Activated CD8-positive, alpha-beta memory T cell treated with anti-CD3 and anti-CD28 coated beads, Interleukin-2, amount 50 U/mL, for 24 hours (primary cell): ENCODE measurements around the gene KCNQ1.

Source experiments
- DNase-seq: peaks from one replicate; pipeline ENCODE4 v3.0.0-alpha.2; 2020; ENCODE audit errors: extremely low read depth

Gene KCNQ1

DNA sequence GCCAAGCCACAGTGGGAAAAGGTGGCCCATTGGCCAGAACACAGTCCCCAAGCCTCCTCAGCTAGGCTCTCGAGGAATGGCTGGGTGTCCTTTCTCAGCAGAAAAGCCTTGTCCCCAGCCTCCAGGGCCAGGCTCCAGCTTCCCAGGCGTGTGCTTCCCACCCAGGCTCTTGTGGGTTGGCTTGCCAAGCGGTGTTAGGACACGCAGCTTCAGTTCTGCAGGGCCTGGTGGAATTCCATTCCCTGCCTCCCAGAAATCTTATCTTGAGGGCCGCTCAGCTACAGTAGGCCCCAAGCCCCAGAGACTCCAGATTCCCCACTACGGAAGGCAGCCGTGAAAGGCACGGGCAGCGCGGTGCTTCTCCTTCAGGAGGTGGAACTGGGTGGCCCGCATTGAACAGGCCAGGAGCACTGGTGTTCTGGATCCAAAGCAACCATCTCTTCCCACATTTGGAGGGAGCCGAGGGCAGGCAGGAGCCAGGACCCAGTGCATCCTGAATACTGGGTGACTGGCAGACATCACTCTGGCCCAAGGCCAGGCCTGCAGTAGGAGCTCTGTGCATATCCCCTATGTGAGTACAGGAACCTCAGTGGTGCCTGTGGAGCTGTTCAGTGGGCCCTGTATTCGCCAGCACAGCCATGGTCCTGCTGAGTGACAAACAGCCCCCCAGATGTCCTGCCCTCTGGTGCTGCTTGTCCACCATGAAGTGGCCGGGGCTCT is 271.7 kb downstream of the KCNQ1 start:
- DNase-seq: no peak

DNA sequence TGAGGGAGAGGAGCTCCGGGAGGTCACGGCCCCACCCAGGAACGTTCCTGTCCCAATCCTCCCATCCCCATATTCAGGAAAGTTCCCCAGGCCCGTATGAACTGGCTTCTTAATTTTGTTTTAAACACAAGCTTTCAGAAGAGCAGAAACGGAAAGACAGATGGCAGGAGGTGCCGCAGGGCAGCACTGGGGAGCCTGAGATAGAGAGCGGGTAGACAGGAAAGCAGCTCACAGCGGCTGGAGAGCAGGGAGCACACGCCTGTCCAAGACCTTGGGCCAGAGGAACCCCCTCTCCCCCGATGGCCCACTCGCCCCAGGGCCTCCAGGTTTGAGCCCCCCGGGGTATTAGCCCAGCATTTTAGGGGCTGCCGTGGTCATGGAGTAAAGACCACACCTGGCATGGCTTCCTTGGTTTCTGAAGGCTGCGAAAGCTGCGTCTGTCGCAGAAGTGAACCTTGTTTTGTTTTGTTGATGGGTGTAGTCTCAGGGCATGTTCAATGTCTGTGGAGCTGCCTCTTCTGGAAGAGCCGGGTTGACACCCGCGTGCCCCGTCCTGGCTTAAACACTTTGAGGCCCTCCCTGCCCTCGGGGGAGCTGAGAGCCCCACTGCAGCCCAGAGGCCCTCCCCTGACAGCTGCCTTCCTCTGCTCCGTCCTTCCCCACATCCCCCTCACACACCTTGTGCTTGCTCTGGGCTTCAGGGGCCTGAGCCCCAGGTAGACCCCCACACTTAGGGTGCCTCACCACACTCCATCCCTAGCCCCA is 272.9 kb downstream of the KCNQ1 start:
- DNase-seq: no peak

DNA sequence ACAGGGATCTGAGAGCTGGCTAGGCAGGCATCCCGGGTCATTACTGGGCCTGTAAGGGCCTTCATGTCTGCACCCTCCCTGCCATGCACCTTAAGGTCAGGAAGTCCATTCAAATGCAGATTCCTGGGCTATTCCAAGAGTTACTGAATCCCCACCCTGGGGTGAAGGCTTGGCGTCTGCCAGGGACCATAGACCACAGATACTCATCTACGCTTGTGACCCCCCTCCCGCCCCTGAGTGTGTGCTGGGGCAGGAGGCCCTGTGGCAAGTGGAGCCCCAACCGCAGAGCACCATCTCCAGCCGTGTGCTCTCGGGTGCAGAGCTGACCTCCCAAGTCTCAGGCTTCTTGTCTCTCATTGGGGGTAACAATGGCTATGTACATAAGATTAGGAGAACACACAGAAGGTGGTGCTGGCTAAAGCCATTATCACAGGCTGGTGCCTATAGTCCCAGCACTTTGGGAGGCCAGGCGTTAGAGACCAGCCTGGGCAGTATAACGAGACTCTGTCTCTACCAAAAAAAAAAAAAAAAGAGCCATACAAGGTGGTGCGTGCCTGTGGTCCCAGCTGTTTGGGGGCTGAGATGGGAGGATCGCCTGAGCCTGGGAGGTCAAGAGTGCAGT is 274.1 kb downstream of the KCNQ1 start:
- DNase-seq: no peak

DNA sequence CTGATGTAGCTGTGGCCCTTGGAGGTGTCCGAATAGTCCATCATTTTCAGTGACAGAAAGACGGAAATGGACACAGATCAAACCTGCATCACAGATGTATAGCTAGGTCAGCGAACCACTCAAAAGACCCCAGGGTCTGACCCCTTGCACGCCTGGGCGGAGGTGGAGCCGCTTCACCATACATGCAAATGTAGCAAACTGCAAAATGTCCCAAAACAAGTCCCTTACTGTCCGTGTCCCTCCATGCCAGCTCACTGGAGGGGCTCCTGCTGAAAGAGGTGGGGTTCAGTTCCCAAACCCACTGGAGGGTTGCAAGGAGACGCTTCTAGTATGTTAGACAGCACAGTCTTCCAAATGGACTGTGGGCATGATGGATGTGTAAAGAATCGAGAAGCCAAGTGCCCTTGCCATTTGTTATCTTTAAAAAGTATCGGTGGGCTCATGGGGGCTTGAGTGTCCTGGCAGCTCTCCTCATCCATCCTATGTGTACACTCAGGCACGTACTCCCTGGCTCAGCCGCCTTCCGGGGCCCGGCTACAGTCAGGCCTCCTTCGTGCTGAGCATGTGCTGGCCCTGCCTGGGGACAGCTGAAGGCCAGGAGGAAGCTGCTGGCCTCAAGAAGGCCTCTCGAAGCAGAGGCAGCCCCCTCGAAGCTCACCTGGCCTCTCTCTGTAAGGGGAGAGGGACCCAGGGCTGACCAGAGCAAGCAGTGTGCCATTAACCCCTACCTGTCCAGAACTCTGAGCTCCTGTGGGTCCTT is 275.2 kb downstream of the KCNQ1 start:
- DNase-seq: no peak

DNA sequence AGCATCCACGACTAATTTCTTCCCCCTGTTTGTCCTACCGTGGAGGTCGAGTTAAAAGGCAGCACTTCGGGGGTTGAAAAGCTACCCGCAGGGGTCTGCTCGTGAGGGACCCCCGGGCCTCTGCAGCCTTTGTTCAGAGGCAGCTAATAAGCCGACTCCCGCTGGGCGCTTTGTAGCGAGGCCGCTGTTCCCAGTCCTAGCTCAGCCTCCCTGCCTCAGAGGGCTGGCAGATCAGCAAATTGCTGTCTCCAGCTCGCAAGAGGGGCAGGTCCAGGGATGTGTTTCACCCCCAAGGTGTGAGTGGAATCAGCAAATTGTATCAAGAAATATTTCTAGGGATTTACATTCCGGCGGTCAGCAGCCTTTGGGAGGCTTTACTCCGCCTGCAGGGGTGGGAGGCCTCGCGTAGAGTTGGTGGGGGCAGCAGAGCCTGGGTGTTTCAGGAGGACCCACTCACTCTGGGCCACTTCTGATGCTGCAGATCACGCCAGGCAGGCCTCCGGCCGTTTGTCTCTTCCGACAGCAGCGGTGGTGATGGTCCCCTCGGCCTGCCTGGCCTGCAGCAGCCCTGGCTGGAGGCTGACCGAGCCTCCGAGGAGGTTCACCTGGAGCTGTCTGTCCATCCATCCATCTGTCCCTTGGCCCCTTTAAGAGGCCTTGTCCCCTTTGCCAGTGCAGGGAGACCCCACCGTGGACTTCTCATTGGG is 276.6 kb downstream of the KCNQ1 start:
- DNase-seq: no peak

DNA sequence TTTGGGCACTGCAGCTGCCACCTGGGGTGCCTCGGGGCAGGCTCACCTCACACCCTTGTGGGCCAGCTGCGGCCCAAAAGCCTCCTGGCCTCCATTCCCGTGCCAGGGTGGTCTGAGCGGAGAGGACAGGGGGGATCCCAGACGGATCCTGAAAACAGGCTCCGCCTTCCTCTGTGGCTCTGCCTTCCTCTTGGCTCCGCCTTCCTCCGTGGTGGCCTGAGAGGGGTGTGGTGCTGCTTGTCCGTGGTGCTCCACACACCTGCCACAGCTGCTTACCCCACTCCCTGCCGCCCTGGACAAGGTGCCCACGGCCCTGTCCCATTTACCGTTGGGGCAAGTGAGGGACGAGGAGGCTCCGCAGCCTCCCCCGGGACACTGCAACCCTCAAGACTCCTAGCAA is 278.1 kb downstream of the KCNQ1 start:
- DNase-seq: no peak

DNA sequence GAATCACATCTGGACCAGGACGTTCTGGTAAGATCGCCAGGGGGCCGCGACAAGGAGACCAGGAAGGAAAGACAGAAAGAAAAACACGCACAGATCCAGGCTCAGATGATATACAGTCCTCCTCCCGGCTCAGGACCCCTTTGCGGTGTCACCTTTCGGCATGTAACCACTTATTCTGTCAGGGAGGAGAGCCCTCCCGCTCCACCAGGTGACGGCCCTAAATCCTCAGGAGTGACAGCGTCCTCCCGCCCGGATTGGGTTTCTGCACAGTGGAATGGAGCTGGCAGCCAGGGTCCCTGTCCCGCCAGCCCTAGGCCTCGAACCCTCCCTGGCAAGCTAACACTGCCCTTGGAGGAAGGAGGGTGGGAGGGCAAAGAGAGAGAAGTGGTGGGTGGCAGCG is 279.3 kb downstream of the KCNQ1 start:
- no peak for DNase-seq

DNA sequence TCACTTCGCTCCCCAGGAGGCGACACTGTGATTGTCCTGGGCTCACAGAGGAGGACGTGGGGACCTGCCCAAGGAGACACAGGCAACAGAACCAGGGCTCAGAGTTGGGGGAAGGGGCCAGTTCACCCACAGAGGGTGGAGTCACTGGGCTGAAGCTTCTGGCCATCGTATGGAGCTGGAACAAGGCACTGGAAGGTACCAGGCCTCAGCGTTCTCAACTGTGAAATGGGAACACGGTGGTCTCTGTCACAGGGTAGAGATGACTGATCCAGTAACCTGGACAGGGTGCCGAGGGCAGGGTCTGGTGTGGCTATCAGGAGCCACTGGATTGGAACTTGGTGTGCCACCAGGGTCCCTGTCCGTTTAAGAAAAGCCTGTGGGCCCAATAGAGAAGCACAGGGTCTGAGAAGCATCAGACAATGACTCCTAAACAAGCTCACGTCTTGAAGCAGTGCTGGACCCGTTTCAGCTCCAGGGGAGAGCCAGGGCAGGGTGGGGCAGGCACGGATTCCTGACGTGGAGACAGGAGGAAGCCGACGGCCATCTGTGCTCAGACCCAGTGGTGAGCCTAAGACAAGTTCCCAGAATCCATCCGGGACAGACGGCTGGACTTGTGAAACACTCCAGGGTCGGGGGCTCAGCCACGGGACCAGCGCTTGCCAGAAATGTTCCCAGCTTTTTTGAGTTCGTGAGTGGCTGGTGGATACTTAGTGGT is 280.0 kb downstream of the KCNQ1 start:
- no peak for DNase-seq

DNA sequence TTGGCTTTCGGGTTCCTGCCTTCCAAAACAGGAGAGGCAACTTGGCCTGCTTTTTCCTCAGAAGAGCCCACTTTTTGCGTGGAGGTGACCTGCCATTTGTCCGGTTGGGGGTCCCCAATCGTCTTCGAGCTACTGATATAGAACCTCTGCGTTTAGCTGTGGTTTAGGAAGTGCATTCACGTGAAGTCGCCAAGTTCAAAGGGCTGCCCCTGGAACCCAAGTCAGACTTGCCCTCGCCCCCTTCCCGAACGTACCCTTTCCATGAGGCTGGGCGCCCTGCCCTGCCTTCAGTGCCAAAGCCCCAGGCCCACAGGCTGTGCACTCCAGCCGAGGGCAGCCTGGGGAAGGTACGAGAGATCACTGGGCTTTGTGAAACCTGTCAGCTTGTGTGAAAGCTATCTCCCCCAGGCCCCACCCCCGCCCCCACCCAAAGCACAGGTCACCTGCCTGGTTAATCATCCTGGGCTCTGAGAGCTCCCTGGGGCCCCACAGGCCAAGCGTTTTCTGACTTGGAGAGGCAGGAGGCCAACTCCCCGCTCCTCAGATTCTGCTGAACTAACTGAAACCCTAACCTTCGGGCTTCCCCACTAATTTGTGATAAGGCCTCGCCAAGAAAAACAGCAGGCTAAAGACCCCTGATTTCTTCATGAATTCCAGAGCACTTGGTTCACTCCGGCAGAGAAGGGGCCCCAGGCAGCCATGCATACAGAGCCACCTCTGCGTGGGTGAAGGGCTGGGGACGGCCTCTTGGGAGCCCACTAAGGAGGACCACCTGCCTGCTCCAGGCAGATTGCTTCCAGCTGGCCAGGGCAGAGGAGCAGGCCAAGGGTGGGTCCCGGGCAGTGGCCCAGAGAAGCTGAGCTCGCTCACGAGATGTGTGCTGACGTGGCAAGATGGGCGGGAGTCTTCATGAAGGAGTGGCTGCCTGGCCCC is 280.8 kb downstream of the KCNQ1 start:
- no peak for DNase-seq

DNA sequence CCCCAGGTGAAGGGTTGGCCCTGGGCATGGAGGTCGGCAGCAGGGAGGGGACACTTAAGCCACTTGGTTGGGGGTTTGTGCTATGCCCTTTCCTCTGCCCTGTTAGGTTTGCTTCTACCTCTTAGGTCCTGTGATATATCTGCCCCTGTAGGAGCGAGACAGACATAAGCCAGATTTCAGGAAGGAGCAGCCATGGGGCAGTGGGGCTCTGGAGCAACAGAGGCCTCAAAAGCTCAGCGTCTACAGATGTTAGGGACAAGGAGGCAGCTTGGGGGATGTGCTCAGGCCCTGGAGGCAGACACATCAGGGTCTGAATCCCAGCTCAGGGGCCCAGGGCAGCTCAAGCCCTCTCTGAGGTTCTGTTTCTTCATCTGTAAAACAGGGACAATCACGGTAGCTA is 282.2 kb downstream of the KCNQ1 start:
- DNase-seq: no peak

DNA sequence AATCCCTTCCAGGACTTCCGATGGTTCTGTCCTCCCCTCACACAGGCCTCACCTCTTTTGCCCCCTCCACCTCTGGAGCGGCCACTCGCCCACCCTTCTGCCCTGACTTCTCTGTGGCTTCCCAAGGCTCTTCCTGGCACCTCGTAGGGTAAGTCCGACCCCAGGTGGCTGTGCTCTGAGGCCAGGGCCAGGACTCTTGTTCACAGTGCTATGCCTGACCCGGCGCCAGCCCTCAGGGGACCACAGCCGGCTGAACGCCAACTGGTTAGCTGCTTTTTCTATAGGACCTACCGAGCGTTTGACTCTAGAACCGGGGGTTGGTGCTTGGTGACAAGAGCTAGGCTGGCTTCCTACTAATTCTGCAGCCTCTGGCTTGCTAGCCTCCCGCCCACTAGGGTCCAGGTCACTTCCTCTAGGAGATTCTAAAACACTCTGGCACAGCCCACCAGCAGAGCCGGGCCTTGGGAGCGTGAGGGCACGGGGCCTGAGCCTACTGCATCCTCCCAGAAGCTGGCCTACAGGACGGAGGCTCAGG is 283.4 kb downstream of the KCNQ1 start:
- no peak for DNase-seq

DNA sequence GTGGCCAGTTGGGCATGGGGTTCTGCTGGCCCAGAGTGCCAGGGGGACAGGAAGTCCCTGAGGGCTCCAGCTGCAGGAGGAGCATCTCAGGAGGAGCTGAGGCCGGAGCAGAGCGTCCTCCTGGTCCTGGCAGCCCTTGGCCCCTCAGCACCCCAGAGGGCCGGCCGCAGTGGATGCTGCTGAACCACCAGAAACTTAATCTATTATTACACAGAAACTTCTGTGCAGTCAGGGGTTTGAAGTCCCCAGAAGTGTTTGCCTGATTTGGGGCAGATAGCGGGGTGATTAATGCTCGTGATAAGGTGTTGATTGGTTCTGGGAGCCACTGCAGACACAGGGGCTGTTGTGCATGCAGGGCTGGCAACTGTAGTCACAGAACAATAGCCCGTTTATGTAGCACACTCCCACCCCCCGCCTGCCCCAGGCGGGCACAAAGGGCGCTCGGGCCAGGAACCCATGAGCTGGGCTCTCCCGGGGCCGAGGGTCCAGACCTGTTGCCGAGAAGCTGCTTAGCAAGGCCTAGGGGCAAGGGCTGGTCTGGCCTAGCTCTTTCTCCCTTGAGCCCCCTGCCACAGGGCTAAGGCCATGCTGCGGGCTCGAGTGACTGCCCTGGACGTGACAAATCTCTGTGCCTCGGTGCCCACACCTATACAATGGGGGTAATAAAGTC is 284.0 kb downstream of the KCNQ1 start:
- DNase-seq: no peak

DNA sequence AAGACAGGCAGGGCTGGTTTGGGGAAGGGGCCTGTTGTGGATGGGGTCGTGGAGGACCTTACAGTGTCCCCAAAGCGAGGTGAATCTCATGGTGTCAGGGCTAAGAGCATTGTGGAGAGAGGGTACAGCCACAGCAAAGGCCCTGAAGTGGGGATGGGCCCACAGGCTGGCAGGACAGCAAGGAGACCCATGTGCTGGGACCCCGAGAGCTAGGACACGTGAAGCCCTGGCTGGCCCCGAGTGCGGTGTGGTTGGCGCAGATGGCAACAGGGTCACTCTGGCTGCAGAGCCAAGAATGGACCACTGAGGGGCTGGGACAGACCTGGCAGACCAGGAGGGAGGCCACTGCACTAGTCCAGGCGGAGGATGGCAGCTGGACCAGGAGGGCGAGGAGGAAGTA is 285.0 kb downstream of the KCNQ1 start:
- no peak for DNase-seq

DNA sequence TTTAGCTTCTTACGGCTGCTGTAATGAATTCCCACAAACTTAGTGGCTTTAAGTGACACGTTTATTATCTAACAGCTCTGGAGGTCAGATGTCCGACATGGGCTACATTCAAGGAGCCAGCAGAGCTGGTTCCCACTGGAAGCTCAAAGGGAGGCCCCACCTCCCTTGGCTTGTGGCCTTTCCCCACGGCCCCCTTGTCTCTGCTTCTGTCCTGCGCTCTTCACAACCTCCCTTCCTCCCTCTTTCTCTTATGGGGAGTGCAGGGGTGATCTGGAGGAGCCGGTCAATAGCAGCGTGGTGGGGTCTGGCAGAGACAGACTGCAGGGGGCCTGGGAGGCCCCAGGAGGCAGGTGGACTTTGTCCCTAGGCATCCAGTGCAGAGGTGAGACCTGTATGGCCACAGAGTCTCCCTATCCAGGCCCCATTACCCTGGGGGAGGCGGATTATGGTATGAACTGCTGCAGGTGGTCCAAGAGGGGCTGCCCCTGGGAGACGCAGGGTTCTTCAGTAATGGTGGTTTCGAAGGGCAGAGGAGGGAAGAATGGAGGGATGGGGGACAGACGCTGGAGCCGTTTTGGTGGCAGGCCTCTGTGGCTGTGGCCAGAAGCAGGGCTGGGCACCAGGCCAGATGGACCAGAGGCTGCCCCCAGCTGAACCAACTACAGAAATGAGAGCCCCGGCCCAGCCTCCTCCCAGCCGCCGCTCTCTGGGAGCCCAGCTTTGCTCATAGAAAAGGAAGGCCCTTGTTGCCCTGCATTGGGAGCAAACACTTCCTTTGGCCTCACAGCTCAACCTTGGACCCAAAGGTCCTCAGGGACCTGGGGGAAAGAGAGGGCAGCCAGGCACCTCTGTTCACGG is 285.7 kb downstream of the KCNQ1 start:
- no peak for DNase-seq

DNA sequence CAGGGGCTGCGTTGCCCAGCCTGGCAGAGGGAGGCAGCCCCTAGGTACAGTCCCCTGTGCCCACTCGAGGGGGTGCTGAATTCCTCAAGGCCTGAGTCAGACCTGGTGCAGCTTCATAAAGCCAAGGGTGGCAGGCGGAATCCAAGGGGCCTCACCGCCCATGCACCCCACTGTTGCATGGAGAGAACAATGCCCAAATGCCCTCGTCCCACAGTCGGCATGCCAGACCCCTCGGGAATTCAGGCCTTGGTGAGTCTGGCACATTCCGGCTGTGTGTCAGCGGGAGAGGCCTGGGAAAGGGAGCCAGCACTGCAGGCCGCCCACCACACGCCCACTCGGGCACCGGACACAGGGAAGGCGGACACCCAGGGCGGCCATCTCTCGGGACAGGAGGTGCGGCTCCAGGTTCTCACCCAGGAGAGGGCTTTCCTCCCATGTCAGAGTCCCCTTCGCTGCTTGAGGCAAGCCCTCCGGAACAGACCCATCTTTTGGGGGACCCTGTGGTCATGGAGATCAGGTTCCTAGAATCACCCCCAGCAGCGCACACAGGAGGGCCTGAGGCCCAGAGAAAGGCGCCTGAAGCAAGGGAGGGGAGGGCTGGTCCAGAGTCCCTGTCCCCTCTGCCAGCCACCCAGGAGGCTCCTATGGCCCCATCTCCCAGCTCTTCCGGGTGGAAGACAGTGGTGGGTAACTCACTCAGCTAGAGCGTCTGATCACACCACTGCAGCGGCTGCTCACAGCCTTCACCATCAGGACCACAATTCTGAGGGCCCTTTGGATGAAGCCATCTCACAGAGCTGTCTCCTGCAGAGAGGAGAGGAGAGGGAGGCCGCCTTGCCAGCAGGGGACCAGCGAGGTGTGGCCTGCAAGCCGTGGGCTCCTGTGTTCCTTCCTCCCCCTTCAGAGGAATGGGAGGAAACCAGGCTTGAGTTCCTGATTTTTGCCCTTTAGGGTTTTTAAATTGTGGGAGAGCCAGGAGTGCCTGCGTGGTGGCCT is 286.6 kb downstream of the KCNQ1 start:
- no peak for DNase-seq

DNA sequence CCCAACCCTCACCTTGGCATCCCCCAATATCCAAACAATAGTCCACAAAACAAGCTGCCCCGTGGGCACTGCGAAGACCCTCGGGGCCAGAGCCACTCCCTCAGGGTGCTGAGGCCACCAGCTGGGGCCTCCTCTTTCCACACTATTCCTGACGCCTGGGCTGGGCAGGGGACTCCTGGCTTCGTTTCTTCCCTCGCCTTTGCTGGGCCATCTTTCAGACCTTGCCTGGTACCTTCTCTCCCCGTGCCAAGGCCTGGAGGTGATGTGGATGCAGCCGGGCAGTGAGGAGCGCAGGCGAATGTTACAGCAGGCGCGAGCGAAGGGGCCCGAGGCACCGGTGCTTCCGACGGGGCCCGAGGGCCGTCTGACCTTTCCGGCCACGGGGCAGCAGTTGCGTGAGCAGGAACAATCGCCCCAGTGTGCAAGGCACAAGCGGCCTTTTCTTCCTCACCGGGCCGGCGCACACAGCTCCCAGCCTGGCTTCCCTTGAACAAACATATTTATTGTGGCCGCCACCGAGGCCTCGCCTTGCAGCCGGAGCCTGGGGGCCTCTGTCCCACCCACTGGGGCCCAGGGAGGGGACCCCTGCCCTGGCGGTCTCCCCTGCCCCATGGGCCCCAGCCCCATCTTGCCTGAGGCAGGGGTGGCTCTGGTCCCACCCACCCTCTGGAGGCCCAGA is 287.6 kb downstream of the KCNQ1 start:
- DNase-seq: no peak
